Tibial artery (tissue), 4 donors: Measurements from ENCODE around the gene PLCH2.

ENCODE experiments used
- DNase-seq, 2 donors: peaks; one replicate each; pipeline ENCODE4 v3.0.0-alpha.2; 2019
- H3K27ac ChIP-seq, 2 donors: fragments of 200-600 bp; sonication (generic) in 1 of 2; 1 replicate in 1 of 2; 2 replicates in 1 of 2; pipeline ENCODE4 v1.5.1; 2018 to 2019; ENCODE audit warnings: mild to moderate bottlenecking in 1 of 2
- H3K27me3 ChIP-seq, 2 donors: fragments of 200-600 bp; sonication (generic) in 1 of 2; one replicate each; pipeline versions ENCODE4 v1.5.1 to v1.6.0; 2016 to 2019
- H3K36me3 ChIP-seq, 3 donors: fragments of 200-600 bp; sonication (generic) in 2 of 3; one replicate each; pipeline ENCODE4 v1.5.1; 2016 to 2019; ENCODE audit warnings: mild to moderate bottlenecking in 2 of 3
- H3K4me1 ChIP-seq, 4 donors: fragments of 200-600 bp; sonication (generic) in 2 of 4; 1 replicate in 3 of 4; 2 replicates in 1 of 4; pipeline ENCODE4 v1.5.1; 2016 to 2019
- H3K4me3 ChIP-seq, 2 donors: fragments of 200-600 bp; sonication (generic) in 1 of 2; 1 replicate in 1 of 2; 2 replicates in 1 of 2; pipeline ENCODE4 v1.5.1; 2018 to 2019; ENCODE audit warnings: mild to moderate bottlenecking in 2 of 2
- H3K9me3 ChIP-seq, 3 donors: fragments of 200-600 bp; sonication (generic) in 1 of 3; one replicate each; pipeline ENCODE4 v1.5.1; 2016 to 2019
- CTCF ChIP-seq, 2 experiments: fragments of 200-600 bp in 1 of 2; fragments of 450-650 bp in 1 of 2; IDR thresholded peaks; one replicate each; pipeline ENCODE4 v1.5.1; 2017 to 2019; ENCODE audit warnings: antibody characterized with exemption in 2 of 2, mild to moderate bottlenecking in 1 of 2, moderate library complexity in 1 of 2
- intact Hi-C: fragments of 100-400 bp; cut with DNase I; formaldehyde crosslinking; loops from one replicate; pipeline ENCODE4 v1.15.0; 2023; ENCODE audit warnings: low total_unique reads

Gene PLCH2

GRCh38 chr1:2523891-2524609 is 48.0 kb downstream of the PLCH2 start:
- H3K9me3 ChIP-seq, result no peaks in the 10 kb centered on the region
- TF ChIP-seq CTCF (IDR thresholded peaks at IDR 0.05), result no peak
- H3K4me1 ChIP-seq, result peaks cover 10 to 48% (median 44%) of the 10 kb centered on the region in 4 donors
- intact Hi-C loops, result loop anchor here (5.0 kb wide), 1 partner anchor 33 kb away; the partner anchor contains the start of gene TNFRSF14
- no peaks in the 10 kb centered on the region for H3K27me3 ChIP-seq
- H3K4me3 ChIP-seq, result no peak overlapping the region
- DNase-seq, result no peak
- peaks cover 25 to 32% (median 26%) of the 10 kb centered on the region in 3 donors for H3K36me3 ChIP-seq
- H3K27ac ChIP-seq, result no peak overlapping the region

- DNase-seq, result no peak
- Histone ChIP-seq H3K9me3 (no peaks in the 10 kb centered on the region), H3K4me1 (peaks cover 13 to 62% (median 57%) of the 10 kb centered on the region in 4 donors), H3K4me3 (peak overlapping the region; percentile 70 to 80), H3K27me3 (no peaks in the 10 kb centered on the region), H3K27ac (peak overlapping the region; percentile 79 to 84), H3K36me3 (peaks cover 10 to 17% (median 11%) of the 10 kb centered on the region in 3 donors)
- intact Hi-C loops, result loop anchor here (5.0 kb wide), 1 partner anchor 133 kb away; the partner anchor contains the start of genes MORN1 and RER1
- no peak for TF ChIP-seq CTCF (IDR thresholded peaks at IDR 0.05)
Measured at GRCh38 chr1:2525572-2525919, 49.5 kb downstream of the PLCH2 start.

- Histone ChIP-seq H3K27me3 (peaks cover 0 to 4% of the 10 kb centered on the region in 2 donors), H3K4me1 (peaks cover 15 to 68% (median 63%) of the 10 kb centered on the region in 4 donors), H3K4me3 (peak within 1 kb of the TSS; percentile 70 to 80), H3K9me3 (no peaks in the 10 kb centered on the region), H3K36me3 (peaks cover 4 to 11% (median 5%) of the 10 kb centered on the region in 3 donors), H3K27ac (peak within 1 kb of the TSS; percentile 79 to 84)
- peak; percentile 94 for DNase-seq
- intact Hi-C loops, result loop anchor here (5.0 kb wide), 1 partner anchor 134 kb away; the partner anchor contains the start of genes MORN1 and RER1
- TF ChIP-seq CTCF (IDR thresholded peaks at IDR 0.05), result peak in 1 of 2 experiments; percentile 13
Measured at GRCh38 chr1:2525920-2526823, 50.1 kb downstream of the PLCH2 start, which contains the start of gene PANK4. TSS of gene PANK4 (minus strand) at chr1:2526596. CDS start at chr1:2526587, 9 bp downstream.

GRCh38 chr1:2526824-2527555 is 50.9 kb downstream of the PLCH2 start:
- no peak for TF ChIP-seq CTCF (IDR thresholded peaks at IDR 0.05)
- peak overlapping the region; percentile 79 to 84 for H3K27ac ChIP-seq
- H3K4me1 ChIP-seq, result peaks cover 15 to 73% (median 68%) of the 10 kb centered on the region in 4 donors
- H3K27me3 ChIP-seq, result peaks cover 0 to 9% of the 10 kb centered on the region in 2 donors
- H3K9me3 ChIP-seq, result no peaks in the 10 kb centered on the region
- peaks cover 0 to 3% (median 0%) of the 10 kb centered on the region in 3 donors for H3K36me3 ChIP-seq
- intact Hi-C loops, result loop anchor here (5.0 kb wide), 1 partner anchor 135 kb away; the partner anchor contains the start of genes MORN1 and RER1
- DNase-seq, result peak; percentile 57 to 94
- peak overlapping the region; percentile 70 to 80 for H3K4me3 ChIP-seq

- H3K36me3 ChIP-seq, result no peaks in the 10 kb centered on the region
- peak overlapping the region; percentile 79 to 84 for H3K27ac ChIP-seq
- DNase-seq, result no peak
- H3K27me3 ChIP-seq, result peaks cover 0 to 11% of the 10 kb centered on the region in 2 donors
- H3K4me3 ChIP-seq, result no peak overlapping the region
- no peaks in the 10 kb centered on the region for H3K9me3 ChIP-seq
- peaks cover 15 to 74% (median 69%) of the 10 kb centered on the region in 4 donors for H3K4me1 ChIP-seq
- TF ChIP-seq CTCF (IDR thresholded peaks at IDR 0.05), result no peak
- intact Hi-C loops, result loop anchor here (5.0 kb wide), 1 partner anchor 135 kb away; the partner anchor contains the start of genes MORN1 and RER1
Measured at GRCh38 chr1:2527556-2527860, 51.4 kb downstream of the PLCH2 start.
